Measurements from ENCODE around the gene VEGFC.

DNA sequence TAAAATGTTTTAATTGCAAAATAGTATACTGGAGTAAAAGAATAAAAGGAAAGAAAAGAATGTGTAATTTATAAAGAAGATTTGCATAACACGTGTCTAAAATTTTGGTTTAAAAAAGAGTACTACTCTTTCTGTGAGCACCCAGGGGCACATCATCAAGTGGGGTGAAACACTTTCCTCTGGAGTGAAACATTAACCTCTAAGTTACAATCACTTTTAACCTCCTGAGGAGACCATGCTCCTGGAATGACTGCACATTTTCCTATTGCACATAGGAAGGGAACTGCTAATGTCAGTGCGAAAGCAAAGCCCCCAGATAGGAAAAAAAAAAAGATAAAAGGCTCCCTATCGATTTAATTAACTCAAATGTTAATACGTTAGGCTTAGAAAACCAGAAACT lies 13.3 kb downstream of the VEGFC start:
- TF ChIP-seq, protein P1, sequence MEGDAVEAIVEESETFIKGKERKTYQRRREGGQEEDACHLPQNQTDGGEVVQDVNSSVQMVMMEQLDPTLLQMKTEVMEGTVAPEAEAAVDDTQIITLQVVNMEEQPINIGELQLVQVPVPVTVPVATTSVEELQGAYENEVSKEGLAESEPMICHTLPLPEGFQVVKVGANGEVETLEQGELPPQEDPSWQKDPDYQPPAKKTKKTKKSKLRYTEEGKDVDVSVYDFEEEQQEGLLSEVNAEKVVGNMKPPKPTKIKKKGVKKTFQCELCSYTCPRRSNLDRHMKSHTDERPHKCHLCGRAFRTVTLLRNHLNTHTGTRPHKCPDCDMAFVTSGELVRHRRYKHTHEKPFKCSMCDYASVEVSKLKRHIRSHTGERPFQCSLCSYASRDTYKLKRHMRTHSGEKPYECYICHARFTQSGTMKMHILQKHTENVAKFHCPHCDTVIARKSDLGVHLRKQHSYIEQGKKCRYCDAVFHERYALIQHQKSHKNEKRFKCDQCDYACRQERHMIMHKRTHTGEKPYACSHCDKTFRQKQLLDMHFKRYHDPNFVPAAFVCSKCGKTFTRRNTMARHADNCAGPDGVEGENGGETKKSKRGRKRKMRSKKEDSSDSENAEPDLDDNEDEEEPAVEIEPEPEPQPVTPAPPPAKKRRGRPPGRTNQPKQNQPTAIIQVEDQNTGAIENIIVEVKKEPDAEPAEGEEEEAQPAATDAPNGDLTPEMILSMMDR (IDR thresholded peaks at IDR 0.05): no peak
- TF ChIP-seq EZH2 (IDR thresholded peaks at IDR 0.05; ENCODE audit: borderline replicate concordance, insufficient read depth, low read depth, low read length, poor library complexity, severe bottlenecking): no peak

Data from B cell (primary cell).